ENCODE measurements around the gene CACNA1E. TPM values are rescaled to one million over a fixed set of nuclear protein-coding genes. Genes with fewer than 3 reads are reported as not detected.

Gene CACNA1E
- total and polyA plus RNA-seq, 10 donors: 0.02 to 6.1 (median 1.2) TPM

GRCh38 chr1:181504399-181504842 is 21.1 kb downstream of the CACNA1E start:
- Histone ChIP-seq H3K4me3 (peak overlapping the region in 2 of 8 donors; percentile 11 to 48), H3K27ac (peak overlapping the region; percentile 44 to 91 (median 84)), H3K36me3 (no peaks in the 10 kb centered on the region), H3K27me3 (replicated peaks in 1 of 7) (no peaks in the 10 kb centered on the region), H3K4me1 (peaks cover 0 to 33% (median 11%) of the 10 kb centered on the region in 6 donors), H3K9me3 (no peaks in the 10 kb centered on the region)
- WGBS, 5 donors: 27 to 42% (median 30%) methylated on average over 4 of the region's 4 CpGs
- peak; percentile 78 for DNase-seq
- TF ChIP-seq, protein P1, sequence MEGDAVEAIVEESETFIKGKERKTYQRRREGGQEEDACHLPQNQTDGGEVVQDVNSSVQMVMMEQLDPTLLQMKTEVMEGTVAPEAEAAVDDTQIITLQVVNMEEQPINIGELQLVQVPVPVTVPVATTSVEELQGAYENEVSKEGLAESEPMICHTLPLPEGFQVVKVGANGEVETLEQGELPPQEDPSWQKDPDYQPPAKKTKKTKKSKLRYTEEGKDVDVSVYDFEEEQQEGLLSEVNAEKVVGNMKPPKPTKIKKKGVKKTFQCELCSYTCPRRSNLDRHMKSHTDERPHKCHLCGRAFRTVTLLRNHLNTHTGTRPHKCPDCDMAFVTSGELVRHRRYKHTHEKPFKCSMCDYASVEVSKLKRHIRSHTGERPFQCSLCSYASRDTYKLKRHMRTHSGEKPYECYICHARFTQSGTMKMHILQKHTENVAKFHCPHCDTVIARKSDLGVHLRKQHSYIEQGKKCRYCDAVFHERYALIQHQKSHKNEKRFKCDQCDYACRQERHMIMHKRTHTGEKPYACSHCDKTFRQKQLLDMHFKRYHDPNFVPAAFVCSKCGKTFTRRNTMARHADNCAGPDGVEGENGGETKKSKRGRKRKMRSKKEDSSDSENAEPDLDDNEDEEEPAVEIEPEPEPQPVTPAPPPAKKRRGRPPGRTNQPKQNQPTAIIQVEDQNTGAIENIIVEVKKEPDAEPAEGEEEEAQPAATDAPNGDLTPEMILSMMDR (IDR thresholded peaks at IDR 0.05 in 8 of 11, conservative IDR thresholded peaks at IDR 0.05 in 3 of 11): peak in 3 of 11 experiments; percentile 5 to 37 (median 26)
- no peak for TF ChIP-seq POLR2AphosphoS5 (IDR thresholded peaks at IDR 0.05)
- TF ChIP-seq POLR2A (IDR thresholded peaks at IDR 0.05): no peak
- intact Hi-C loops (cut with DNase I; ENCODE audit: low total_unique reads): no loop called here

DNA sequence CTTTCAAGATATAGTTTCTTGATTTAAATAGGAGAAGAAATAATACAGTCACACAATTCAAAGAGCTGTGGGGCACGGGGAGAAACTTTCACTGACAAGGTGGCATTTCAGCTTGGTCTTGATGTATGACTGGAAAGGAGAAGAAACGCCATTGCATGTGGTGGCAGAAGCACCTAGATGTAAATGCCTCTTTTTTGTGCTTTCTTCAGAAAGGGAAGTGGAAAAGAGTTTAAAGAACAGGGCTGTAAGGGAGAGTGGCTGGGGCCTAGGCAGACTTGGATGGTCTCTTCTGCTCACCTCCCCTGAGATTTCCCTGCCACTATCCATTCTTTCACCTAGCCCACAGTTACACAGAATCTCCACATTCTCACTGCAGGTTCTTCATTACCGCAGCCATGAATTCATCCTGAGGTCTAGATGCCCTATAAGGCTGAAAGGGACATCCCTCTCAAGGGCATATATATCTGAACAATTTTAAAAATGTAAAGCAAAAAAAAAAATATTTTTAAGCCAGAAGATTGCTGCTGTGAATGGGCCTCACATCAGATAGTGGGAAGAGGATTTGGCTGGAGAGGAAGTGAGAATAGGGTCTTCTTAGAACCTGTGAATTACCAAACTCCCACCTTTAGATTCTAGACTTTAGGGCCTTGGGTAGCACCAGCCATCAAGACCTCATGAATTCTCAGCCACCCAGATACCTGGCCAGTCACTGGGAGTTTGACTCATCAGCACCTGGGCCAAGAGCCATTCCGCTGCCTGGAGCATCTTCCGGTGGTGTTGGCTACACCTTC is 23.4 kb downstream of the CACNA1E start:
- DNase-seq: no peak
- intact Hi-C loops (cut with DNase I; ENCODE audit: low total_unique reads): no loop called here
- peak overlapping the region in 7 of 8 donors; percentile 54 to 91 (median 85) for H3K27ac ChIP-seq
- H3K9me3 ChIP-seq: no peaks in the 10 kb centered on the region
- peaks cover 0 to 8% (median 0%) of the 10 kb centered on the region in 7 donors for H3K27me3 ChIP-seq (replicated peaks in 1 of 7)
- no peaks in the 10 kb centered on the region for H3K36me3 ChIP-seq
- H3K4me3 ChIP-seq: no peak overlapping the region
- TF ChIP-seq POLR2A (IDR thresholded peaks at IDR 0.05) (no peak), POLR2AphosphoS5 (IDR thresholded peaks at IDR 0.05) (no peak)
- TF ChIP-seq, protein P1 (IDR thresholded peaks at IDR 0.05 in 8 of 11, conservative IDR thresholded peaks at IDR 0.05 in 3 of 11): no peak
- WGBS, 5 donors: 75 to 81% (median 75%) methylated on average over 5 of the region's 5 CpGs
- H3K4me1 ChIP-seq: peaks cover 0 to 33% (median 11%) of the 10 kb centered on the region in 6 donors

GRCh38 chr1:181508486-181509165 is 25.3 kb downstream of the CACNA1E start:
- TF ChIP-seq POLR2AphosphoS5 (IDR thresholded peaks at IDR 0.05) (no peak), POLR2A (IDR thresholded peaks at IDR 0.05) (no peak)
- Histone ChIP-seq H3K4me1 (peaks cover 0 to 30% (median 11%) of the 10 kb centered on the region in 6 donors), H3K4me3 (no peak overlapping the region), H3K9me3 (no peaks in the 10 kb centered on the region), H3K36me3 (no peaks in the 10 kb centered on the region), H3K27ac (no peak overlapping the region), H3K27me3 (replicated peaks in 1 of 7) (peaks cover 0 to 8% (median 0%) of the 10 kb centered on the region in 7 donors)
- intact Hi-C loops (cut with DNase I; ENCODE audit: low total_unique reads): no loop called here
- DNase-seq: no peak
- 64 to 82% (median 71%) methylated on average over 9 of the region's 9 CpGs for WGBS, 5 donors

DNA sequence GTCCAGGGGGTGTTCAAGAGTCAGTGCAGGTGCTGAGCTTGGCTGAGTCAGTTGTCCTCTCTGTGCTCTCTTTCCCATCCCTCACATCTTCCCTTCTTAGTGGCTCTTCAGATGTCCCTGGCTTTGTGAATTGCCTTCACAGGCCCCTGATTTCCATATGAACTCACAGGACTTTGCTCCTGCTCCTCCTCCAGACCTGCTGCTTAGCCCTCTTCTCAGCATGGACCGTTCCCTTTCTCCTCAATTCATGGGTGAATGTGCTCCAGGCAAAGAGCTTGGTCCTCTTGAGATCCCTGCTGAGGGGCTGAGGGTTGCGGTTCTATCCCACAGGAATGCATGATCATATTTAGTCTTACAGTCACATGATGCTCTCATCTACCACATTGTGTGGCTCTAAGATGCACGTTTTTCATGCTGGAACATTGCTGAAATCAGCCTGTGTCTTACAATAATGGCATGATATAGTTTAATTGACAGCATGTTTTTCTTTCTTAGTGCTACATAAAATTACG is 30.5 kb downstream of the CACNA1E start:
- WGBS, 5 donors: 55 to 76% (median 67%) methylated on average over 4 of the region's 4 CpGs

More for the DNA sequence above, 30.5 kb downstream of the CACNA1E start:
- Histone ChIP-seq H3K27ac (no peak overlapping the region), H3K36me3 (no peaks in the 10 kb centered on the region), H3K27me3 (replicated peaks in 1 of 7) (peaks cover 0 to 8% (median 0%) of the 10 kb centered on the region in 7 donors), H3K4me1 (no peaks in the 10 kb centered on the region), H3K9me3 (no peaks in the 10 kb centered on the region), H3K4me3 (no peak overlapping the region)
- TF ChIP-seq POLR2AphosphoS5 (IDR thresholded peaks at IDR 0.05) (no peak), POLR2A (IDR thresholded peaks at IDR 0.05) (no peak)
- TF ChIP-seq, protein P1 (IDR thresholded peaks at IDR 0.05 in 8 of 11, conservative IDR thresholded peaks at IDR 0.05 in 3 of 11): no peak
- intact Hi-C loops (cut with DNase I; ENCODE audit: low total_unique reads): no loop called here
- no peak for DNase-seq

Data from spleen (tissue), 11 donors.